Measurements from ENCODE around the gene AFG1L.
"Not testable (repeated sequence)": the region's sequence is repeated elsewhere in the genome, so short reads cannot be mapped to it uniquely, and the experiment has no call there.

Gene AFG1L

GRCh38 chr6:108304646-108305045 is 9.8 kb downstream of the AFG1L start:
- no peak overlapping the region for H3K4me3 ChIP-seq (ENCODE audit: control insufficient read depth, low read depth, low read length)
- no peak for DNase-seq (ENCODE audit: low read depth)
- TF ChIP-seq, protein P1, sequence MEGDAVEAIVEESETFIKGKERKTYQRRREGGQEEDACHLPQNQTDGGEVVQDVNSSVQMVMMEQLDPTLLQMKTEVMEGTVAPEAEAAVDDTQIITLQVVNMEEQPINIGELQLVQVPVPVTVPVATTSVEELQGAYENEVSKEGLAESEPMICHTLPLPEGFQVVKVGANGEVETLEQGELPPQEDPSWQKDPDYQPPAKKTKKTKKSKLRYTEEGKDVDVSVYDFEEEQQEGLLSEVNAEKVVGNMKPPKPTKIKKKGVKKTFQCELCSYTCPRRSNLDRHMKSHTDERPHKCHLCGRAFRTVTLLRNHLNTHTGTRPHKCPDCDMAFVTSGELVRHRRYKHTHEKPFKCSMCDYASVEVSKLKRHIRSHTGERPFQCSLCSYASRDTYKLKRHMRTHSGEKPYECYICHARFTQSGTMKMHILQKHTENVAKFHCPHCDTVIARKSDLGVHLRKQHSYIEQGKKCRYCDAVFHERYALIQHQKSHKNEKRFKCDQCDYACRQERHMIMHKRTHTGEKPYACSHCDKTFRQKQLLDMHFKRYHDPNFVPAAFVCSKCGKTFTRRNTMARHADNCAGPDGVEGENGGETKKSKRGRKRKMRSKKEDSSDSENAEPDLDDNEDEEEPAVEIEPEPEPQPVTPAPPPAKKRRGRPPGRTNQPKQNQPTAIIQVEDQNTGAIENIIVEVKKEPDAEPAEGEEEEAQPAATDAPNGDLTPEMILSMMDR (IDR thresholded peaks at IDR 0.05; ENCODE audit: control insufficient read depth, insufficient read depth, low read depth, low read length, missing control alignments), result no peak

GRCh38 chr6:108308641-108309040 is 13.8 kb downstream of the AFG1L start:
- not testable (repeated sequence) for H3K4me3 ChIP-seq (ENCODE audit: control insufficient read depth, low read depth, low read length); DNase-seq (ENCODE audit: low read depth)

GRCh38 chr6:108309844-108310243 is 15.0 kb downstream of the AFG1L start:
- TF ChIP-seq, protein P1 (IDR thresholded peaks at IDR 0.05; ENCODE audit: control insufficient read depth, insufficient read depth, low read depth, low read length, missing control alignments), result no peak
- no peak overlapping the region for H3K4me3 ChIP-seq (ENCODE audit: control insufficient read depth, low read depth, low read length)
- no peak for DNase-seq (ENCODE audit: low read depth)

- DNase-seq (ENCODE audit: low read depth), result no peak
Measured at GRCh38 chr6:108312605-108313004, 17.8 kb downstream of the AFG1L start.

DNA sequence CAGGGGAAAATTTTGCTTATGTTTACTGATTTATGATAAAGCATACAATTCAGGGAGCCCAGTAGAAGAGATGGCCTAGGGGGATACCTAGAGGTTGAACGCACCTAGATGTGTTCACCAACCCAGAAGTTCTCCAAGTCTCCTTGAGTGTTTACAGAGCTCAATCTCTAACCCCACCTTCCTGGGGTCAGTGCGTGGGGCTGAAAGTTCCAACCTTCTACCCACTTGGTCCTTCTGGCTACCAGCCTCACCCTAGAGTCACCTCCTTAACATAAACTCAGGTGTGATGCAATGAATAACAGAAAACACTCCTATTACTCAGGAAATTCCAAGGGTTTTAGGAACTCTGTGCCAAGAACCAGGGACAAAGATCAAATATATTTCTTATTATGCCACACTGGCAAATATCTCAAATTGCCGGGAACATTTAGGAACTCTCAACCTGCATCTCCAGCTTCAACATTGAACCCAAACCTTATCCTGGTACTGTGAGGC is 26.4 kb downstream of the AFG1L start:
- DNase-seq (ENCODE audit: low read depth), result no peak
- H3K4me3 ChIP-seq (ENCODE audit: control insufficient read depth, low read depth, low read length), result no peak overlapping the region
- TF ChIP-seq, protein P1 (IDR thresholded peaks at IDR 0.05; ENCODE audit: control insufficient read depth, insufficient read depth, low read depth, low read length, missing control alignments), result no peak

More at GRCh38 chr6:108312605-108313004, 17.8 kb downstream of the AFG1L start:
- no peak overlapping the region for H3K4me3 ChIP-seq (ENCODE audit: control insufficient read depth, low read depth, low read length)
- TF ChIP-seq, protein P1 (IDR thresholded peaks at IDR 0.05; ENCODE audit: control insufficient read depth, insufficient read depth, low read depth, low read length, missing control alignments), result no peak

DNA sequence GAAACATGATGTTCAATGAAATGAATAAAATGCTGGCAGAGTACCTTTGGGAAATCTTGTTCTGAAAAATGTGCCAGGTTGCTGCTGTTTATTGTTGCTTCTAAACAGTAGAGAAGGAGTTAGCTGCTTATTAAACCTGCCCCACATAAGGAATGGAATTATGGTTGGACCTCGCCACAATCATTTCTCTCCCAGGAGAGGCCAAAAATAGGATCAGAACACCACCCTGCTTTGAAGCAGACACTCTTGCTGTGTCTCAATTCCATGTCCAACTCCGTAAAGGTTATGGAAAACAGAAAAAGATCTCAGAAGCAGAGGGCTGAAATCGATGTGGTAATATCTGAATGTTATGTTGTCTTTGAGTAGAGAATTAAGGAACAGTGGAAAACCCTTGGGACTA is 27.9 kb downstream of the AFG1L start:
- TF ChIP-seq, protein P1 (IDR thresholded peaks at IDR 0.05; ENCODE audit: control insufficient read depth, insufficient read depth, low read depth, low read length, missing control alignments), result no peak
- no peak for DNase-seq (ENCODE audit: low read depth)
- no peak overlapping the region for H3K4me3 ChIP-seq (ENCODE audit: control insufficient read depth, low read depth, low read length)

DNA sequence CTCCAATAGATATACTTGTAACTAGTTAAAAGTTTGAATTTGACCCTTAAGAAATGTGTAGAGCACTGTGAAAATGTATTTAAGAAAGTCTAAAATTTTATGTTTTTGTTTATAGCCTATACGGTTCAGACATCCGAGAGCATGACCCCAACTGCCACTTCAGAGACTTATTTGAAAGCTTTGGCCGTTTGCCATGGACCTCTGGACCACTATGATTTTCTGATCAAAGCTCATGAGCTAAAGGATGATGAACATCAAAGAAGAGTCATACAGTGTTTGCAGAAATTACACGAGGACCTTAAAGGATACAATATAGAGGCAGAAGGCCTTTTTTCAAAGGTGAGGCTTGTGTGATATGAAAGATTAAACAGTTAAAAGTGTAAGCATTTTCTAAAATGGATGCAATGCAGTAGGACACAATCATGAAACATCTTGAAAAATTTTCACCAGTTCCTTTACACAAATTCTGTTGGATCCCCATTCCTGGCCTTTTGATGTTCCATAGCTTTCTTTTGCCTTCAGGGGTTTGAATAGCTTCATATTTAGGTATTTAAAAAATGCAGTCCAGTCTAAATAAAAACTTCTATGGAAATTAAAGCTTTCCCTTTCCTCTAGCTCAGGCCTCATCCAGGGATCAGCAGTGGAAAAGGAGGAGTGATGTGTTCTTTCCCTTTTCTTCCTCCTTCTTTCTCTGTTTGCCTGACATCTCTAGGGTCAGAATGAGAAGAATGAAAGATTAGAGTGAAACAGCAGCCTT is 29.0 kb downstream of the AFG1L start:
- TF ChIP-seq, protein P1 (IDR thresholded peaks at IDR 0.05; ENCODE audit: control insufficient read depth, insufficient read depth, low read depth, low read length, missing control alignments), result no peak
- DNase-seq (ENCODE audit: low read depth), result no peak
- H3K4me3 ChIP-seq (ENCODE audit: control insufficient read depth, low read depth, low read length), result no peak overlapping the region

DNA sequence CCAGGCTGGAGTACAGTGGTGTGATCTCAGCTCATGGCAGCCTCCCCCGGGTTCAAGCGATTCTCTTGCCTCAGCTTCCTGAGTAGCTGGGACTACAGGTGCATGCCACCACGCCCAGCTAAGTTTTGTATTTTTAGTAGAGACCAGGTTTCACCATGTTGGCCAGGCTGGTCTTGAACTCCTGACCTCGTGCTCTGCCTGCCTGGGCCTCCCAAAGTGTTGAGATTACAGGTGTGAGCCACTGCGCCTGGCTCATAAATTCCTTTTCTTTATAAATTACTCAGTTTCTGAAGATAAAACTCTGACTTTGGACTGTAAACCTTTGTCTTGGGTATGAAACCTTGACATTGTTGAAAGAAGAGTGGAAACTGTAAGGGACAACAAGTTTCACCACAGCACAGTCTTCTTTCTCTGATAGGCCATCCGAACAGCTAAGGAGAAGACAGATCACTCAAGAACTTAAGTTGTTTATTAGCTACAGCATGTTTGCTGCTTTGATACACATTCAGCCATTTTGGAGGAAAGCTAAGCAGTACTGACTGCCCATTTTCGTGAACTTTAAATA is 35.4 kb downstream of the AFG1L start:
- not testable (repeated sequence) for DNase-seq (ENCODE audit: low read depth); H3K4me3 ChIP-seq (ENCODE audit: control insufficient read depth, low read depth, low read length)

Data from AG09309 (cell line).